ENCODE measurements around the gene USP32. TPM values are rescaled to one million over a fixed set of nuclear protein-coding genes. Genes with fewer than 3 reads are reported as not detected.
"Not testable (repeated sequence)": the region's sequence is repeated elsewhere in the genome, so short reads cannot be mapped to it uniquely, and the experiment has no call there.

The USP32 gene
- polyA plus RNA-seq, 5 donors: 28.0 to 41.0 (median 34.7) TPM

DNA sequence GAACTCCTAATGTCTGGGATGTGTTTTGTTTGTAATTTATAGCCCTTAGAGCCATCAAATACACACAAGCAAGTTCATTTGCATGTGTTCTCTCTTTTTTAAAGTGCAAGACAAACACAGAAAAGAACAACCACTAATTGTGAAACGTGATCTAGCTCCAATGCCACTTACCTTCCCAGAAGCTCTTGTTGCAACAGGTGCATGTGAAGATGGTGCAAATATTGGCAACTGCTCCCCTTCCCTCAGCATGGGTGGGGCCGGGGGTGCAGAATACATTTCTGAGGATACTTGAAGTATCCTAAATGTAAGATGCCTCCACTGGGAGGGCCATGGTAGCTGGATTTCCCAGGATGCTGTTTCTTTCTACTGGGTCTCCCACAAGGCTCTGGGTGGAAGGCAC, 213.8 kb downstream of the USP32 start:
- DNase-seq: not testable (repeated sequence)

DNA sequence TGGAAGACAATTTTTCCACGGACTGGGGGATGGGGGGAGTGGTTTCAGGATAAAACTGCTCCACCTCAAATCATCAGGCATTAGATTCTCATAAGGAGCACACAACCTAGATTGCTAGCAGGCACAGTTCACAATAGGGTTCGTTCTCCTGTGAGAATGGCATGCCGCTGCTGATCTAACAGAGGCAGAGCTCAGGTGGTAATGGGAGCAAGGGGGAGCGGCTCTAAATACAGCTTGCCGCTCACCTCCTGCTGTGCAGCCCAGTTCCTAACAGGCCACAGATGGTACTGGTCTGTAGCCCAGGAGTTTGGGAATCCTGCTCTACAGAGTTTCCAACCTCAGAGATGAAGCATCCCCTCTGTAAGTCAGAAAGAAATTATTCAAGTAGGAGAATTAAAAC, 215.2 kb downstream of the USP32 start:
- not testable (repeated sequence) for DNase-seq

DNA sequence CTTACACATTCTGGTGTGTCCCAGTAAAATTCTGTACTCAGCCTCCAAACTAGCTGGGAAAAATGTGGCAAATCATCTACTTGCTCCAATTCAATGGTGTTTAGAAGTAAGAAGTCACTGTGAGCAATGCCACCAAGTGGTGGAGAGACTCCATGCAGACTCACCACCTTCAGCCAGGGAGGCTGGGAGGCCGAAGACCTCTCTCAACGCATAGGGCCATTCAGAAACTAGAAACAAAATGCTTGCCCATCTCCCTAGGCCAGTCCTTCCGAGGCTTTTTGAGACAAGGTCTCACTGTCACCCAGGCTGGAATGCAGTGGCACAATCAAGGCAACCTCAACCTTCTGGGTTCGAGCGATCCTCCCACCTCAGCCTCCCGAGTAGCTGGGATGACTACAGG, 217.2 kb downstream of the USP32 start:
- DNase-seq: not testable (repeated sequence)

DNA sequence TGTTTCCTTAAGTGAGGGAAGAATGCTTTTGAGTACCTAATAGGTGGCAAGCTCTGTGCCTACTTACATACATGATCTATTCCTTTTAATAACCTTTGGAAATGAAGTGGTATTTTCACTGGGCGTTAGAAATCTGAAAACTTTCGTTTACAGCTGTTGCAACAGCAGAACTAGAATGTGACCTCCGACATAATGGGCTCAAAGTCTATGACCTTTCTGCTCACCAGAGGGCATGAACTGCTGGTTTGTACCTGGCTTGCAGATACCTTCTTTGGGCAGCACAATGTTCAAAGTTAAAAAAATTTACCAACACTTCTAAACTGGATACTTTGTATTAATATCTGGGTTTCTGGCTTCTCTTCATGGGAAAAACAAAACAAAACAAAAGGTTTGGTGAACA, 217.9 kb downstream of the USP32 start:
- no peak for DNase-seq

DNA sequence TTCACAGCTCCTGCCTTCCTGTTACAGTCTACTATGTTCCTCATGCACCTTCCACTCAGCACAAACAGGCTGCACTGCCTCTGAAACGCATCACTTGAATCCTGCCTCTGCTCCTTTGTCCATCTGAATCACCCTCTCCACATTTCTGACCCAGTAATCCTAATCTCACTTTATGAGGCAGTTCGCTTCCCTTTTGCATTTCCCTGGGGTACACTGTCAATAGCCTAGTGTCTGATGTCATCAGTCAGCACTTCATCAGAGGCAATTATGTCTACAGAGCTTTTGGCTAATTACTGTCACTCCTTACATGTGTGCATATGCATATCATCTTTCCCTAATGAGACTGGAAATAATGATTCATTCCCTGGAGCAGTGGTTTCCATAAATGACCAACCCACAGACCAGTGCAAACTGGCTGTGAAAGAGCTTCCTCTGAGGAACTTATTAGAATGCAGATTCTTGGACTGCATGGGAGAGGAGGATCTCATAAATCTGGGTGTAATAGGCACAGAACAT, 218.6 kb downstream of the USP32 start:
- DNase-seq: no peak

DNA sequence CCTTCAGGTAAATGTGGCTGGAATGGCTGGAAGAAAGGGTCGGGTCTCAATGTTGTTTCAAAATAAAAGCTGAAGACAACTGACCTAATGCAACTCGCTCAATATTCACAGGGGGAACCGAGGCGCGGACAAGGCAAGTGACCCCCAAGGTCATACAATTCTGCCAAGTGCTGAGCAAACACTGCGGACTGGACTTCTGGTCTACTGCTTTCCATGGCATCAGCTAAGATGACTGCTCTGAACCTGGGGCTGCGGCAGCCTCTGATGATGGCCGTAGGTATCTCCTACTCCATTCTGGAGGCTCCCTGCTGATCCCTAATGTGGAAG, 220.2 kb downstream of the USP32 start:
- DNase-seq: no peak

DNA sequence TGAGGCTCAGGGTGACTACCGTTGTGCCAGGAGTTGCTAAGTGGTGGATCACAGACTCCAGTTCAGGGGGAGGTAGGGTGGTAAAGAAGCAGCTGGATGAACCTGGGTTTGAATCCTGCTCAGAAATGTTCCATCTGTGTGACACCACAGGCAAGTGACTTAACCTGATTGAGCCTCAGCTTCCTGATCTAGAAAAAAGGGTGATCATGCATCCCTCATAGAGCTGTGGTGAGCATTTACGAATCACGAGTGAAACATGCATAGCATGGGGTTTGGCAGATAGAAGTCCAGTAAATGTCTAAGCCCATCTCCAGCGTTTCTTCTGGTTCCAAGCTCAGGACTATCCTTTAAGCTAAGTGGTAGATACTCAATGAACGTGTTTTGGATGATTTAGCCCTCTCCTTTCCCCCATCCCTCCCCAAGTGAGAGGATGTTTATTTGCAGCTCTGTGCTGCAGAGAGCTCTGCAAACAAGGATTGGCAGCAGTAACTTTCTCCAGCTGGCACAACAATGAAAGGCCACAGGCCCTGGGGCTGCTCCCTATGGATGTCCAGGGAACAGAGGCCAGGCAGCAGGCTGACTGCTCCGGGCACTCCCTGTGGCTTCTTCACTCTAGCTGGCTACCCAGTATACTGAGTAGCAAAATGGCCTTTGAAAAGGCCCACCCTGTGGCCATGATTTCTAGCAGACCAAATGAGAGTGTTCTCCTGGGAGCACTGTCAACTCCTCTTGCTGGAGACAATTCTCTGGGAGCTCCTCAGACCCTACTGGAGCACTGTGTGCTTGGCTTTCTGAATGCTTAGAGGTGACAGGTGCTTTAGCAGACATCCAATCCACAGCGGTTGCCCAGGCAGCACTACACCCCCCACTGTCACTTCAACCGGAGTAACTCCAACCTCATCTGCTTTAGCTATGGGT, 220.8 kb downstream of the USP32 start:
- DNase-seq: no peak

DNA sequence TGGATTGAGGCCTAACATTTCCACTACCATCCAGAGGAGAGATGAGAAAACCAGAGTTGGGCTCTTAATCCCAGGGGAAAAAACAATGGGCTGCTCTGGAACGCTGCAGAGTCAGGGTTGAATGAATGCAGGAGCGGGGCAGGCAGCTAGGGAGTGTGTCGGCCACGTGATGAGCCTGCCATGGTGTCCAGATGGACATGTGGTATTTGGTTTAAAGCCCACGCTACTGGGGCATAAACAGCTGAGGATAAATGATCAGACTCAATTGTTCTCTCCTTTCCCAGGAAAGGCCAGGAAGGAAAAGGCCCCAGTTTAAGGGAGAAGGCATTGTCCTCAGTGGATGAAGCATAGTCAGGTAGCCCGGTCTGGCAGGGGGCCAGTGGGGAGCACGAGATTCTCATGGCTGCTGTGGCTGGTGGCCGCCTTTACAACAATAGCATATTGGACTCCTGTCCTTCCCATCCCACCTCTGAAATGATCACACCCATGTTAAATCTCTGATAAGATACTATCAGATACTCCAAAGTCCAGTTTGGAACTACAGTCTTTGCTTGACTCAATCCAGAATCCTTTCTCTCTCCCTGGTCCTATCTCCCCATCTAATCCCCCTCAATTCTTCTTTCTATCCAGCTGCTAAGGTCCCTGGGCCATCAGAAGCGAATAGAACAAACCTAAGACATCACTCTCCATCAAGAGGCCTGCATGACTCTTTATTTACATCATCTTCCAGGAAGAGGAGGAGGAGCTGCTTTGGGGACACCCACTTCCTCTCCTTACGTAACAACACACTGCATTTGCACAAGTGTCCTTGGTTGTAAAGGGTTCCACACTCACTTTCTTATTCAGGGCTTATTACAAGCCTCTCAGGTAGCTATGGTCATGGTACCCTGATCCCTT, 221.8 kb downstream of the USP32 start:
- no peak for DNase-seq

DNA sequence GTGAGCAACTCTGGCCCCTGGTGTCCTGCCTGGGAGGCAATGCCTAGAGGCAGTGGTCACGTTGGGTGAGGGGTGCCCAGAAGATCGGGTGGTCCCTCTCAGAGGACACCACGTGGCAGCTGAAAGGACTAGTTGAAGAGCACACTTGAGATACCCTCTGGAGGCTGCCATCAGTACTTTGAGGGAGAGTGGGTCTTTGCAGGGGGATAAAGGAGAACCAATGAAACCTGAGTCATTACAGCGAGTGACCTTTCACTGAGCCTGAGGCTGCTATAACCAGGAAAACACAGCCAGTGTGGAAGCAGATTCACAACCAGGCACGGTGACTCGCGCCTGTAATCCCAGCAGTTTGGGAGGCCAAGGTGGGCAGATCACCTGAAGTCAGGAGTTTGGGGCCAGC, 223.3 kb downstream of the USP32 start:
- DNase-seq: no peak

DNA sequence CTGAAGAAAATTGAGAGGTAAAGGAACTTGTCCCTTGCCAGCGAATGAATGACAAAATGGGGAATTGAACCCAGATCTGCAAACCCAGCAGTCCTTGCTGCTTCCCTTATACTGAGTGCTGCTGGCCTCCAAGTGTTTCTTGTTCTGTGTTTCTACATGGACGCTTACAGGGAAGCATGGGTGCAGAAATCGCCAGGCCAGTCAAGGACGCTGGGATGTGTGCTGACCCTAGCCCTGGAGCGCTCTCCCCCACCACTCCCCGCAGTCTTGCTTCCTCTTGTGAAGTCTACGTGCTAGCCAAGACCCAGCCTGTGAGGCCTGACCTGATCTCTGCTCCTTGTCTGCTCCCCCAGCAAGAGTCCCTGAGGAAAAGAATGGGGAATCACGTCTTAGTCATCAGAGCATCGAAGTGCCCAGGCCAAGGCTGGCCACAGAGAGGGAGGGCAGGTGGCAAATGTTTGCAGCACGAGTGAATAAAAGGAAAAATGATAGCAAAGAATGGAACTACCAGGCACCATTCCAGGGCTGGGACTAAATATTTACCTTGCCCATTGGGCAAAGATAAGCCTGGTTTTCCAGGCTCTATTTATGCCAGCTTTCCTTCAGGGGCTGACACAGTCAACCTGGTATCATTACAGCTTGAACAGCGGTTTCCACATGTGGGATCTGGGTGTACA, 224.7 kb downstream of the USP32 start:
- no peak for DNase-seq

DNA sequence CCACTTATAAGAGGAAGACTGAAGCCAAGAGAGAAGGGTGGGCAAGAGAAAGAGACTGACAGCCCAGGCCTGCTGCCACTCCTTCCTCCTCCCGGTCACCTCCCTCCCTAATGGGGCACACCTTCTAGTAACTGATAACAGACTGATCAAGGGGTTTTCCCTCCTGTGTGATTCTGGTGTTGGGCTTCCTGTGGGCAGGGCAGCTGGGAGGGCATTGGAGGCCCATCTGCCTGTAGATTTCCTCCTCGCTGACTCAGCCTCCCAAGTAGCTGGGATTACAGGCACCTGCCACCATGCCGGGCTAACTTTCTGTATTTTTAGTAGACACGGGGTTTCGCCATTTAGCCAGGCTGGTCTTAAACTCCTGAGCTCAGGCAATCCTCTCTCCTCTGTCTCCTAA, 226.0 kb downstream of the USP32 start:
- DNase-seq: no peak

DNA sequence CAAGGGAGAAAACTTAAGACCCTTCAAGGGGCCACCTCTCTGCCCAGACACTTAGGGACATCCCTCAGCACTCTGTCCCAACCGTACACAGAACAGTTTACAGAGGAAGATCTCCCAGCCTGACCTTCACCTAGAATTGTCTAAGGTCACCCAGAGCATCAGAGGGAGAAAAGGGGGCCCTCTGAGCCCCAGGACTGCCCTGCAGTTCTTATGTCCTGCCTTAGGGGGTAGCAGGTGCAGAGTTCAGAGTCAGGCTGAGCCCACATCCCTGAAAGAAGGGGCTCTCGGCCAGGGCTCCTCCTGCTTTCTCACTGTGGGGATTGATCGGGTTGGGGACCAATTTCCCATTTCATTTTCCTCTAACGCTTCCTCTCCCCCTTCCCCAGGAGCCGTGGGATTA, 226.7 kb downstream of the USP32 start:
- DNase-seq: no peak

DNA sequence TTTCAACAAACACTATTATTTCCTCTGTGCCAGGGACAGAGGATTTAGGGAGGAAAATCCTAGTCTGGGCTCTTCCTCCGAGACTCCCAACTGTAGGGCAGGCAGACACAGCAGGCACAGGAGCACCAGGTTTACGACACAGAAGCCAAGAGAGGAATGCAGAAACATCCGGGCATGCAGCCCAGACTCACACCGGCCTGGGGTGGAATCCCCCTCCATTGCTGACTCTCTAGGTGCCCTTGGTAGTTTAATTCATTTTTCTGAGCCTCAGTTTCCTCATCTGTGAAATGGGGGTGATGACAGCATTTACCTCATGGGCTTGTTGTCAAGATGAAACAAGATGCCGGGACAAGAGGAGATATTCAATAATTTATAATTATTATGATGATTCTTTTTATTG, 227.2 kb downstream of the USP32 start:
- no peak for DNase-seq

DNA sequence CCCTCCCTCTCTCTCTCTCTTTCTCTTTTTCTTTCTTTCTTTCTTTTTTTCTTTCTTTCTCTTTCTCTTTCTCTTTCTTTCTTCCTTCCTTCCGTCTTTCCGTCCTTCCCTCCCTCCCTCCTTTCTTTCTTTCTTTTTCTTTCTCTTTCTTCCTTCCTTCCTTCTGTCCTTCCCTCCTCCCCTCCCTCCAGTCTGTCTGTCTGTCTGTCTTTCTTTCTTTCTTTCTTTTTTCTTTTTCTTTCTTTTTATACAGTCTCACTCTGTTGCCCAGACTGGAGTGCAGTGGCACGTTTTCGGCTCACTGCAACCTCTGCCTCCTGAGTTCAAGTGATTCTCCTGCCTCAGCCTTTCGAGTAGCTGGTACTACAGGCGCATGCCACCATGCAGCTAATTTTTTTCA, 227.8 kb downstream of the USP32 start:
- DNase-seq: no peak

DNA sequence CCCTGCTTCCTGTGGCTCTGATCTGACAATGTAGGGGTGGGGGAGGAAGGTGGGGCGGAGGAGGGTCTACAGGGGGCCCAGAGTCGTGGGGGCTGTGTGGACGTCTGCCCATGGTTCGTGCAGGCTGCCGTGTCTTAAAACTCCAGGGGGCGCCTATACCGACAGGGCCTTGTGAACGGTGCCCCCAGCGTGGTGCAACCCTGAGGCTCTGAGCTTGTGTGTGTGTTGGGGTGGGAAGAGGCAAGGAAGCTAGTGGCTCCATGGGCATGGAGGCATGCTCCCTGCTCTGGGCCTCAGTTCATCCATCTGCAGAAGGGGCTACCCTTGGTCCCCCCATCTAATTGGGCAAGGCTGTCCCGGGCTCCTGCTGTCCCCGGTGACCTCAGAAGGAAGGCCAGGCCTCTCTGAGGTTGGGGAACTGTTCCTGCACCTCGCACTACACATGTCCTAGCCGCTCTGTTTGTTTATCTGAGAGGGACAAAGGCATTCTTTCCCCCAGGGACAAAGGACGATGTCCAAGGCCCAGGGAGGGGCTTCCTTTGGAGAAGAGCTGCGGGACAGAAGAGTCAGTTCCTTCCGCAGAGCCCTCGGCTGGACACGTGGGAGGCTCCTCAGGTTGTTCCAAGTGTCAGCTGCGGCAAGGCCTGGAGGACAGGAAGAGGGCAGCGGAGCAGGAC, 228.7 kb downstream of the USP32 start:
- no peak for DNase-seq

DNA sequence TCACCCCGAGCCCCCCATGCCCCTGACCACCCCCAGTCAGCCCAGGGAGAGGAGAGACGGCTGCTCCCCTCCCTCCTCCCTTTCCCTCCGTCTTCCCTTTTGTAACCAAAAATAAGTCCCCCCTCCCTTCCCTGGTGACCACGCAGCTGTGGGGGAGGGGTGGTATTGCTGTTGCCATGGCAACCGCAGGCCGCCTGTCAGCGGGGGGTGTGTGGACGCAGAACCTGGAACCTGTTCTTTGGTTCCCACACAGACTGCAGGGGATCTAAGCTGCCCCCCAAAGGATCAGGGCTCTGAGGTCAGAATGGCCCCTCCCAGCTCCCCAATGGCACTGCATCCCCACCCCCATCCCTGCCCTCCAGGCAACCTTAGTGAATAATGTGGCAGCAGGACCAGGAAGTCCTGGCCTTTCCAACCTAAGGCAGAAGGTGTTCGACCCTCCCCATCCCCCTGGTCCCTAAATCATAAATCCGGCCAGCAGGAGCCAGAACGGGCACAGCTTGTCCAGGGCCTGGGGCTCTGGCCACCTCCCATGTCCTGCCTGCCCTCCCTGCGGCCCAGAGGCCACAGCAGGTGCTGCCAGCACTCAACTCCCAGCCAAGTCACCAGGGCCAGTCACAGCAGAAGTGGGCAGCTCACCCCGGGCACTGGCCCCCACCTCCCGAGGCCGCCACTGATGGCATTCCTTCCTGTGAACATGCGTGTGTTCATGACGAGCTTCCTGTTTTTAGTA, 230.2 kb downstream of the USP32 start:
- DNase-seq: no peak

DNA sequence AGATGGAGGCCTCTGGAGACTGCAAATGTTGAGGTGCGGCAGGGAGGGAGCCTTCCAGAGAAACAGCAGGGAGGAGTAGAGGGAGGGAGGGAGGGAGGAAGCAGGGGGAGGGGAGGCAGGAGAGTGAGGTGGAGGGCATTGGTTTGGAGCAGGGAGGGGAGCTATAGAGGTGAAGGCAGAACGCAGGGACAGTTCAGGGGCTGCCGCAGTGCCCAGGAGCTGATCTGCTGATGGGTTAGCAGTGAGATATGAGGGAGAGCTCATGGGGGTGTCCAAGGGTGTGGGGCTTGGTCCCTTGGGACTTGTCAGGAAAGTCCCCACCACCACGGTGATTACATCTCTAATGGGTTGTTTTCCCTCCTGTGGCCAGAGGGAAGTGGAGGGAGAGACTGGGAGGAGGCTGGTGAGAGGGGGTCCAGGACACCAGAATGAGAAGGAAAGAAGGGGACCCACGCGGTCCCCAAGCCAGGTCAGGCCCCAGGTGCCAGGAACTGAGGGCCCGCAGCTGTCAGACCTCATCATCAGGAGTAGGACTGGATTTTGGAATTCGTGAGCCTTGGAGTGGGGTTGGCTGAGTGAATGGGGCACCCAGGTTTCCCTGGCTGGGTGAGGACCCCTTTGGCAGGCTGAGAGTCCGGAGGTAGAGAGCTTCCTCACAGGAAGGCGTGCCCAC, 231.0 kb downstream of the USP32 start:
- DNase-seq: no peak

DNA sequence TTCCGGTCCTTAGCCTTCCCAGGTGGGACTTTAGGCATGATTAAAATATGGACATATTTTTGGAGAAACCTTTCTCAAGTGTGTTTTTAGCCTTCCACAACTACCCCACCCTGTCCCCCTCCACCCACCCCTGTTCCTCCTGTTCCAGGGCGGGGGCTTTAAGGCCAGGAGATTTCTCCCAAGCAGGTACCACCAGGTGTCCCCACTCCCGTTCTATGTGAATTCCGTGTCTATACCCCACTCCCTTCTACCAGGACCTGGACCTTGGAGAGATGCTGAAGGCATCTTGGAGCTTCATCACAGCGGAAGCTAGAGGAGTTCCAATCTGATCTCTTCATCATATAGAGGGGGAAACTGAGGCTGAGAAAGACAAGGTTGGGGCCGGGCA, 232.5 kb downstream of the USP32 start:
- DNase-seq: no peak

DNA sequence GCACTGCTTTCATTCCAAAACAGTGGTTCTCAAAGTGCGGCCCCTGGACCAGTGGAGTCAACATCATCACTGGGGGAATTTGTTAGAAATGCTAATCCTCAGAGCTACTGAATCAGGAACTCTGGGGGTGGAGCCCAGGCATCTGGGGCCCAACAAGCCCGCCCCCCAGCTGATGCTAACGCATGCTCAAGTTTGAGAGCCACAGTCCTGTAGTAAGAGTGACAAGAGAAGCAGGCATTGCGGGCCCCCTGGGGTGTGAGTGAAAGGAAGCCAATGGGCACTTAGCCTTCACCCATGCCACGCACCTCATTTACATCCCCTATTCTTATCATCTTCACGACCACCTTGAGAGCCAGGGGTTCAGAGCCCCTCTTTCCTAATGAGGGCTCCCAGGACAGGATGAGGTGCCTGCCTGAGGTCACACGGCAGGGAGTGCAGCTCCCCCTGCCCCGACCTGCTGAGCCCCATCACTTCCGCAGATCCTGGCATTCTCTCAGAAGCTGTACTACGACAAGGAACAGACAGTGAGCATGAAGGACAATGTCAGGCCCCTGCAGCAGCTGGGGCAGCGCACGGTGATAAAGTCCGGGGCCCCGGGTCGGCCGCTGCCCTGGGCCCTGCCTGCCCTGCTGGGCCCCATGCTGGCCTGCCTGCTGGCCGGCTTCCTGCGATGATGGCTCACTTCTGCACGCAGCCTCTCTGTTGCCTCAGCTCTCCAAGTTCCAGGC, 233.0 kb downstream of the USP32 start:
- DNase-seq: no peak
